Epithelial cell of proximal tubule (primary cell): ENCODE data around the gene MAS1L. TPM values are rescaled to one million over a fixed set of nuclear protein-coding genes. Genes with fewer than 3 reads are reported as not detected.

ENCODE experiments used
- DNase-seq: peaks from one replicate; pipeline ENCODE4 v3.0.0-alpha.2; 2011; ENCODE audit warnings: low read depth
- H3K4me3 ChIP-seq: 2 replicates; pipeline ENCODE4 v1.5.1; 2011; ENCODE audit warnings: low read depth, mild to moderate bottlenecking, low read length
- total RNA-seq: library from RNA; depleted of rRNA; stranded (reverse); fragments of >200 nt; gene quantifications from 2 replicates; pipeline ENCODE4 v1.2.3, GENCODE V29; 2015
- TF ChIP-seq, protein P1 (sequence below): conservative IDR thresholded peaks from 2 replicates; pipeline ENCODE4 v1.5.1; 2012; ENCODE audit warnings: low read depth, mild to moderate bottlenecking, low read length

MAS1L gene
- total RNA-seq, 1 donor from 2014 or later = not detected

DNA sequence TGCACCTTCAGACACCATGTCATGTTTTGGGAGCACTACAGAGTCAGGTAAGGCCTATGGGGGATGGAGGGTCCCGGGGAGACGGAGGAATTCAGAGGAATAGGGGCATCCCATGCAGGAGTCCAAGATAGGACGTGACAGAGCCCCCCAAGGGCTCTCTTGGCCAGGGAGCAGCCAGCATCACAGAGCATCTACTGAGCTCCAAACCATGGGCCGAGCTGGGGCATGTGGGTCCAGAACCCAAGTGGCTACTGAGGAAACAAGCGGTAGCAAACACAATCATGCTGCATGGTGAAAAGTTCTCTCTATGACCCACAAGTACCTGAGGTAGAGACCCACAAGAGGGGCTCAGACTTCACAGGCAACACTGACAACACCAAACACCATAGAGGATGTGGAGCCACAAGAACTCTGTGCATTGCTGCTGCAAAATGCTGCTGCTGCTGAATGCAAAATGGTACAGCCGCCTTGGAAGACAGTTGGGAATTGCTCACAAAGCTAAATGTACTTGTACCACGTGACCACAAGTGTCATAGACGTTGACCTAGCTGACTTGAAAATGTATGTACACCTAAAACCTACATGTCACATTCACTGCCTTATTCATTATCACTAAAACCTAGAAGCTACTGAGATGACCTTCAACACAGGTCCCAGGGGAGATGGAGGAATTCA is 33.4 kb upstream of the MAS1L start:
- no peak overlapping the region for H3K4me3 ChIP-seq
- DNase-seq = no peak
- TF ChIP-seq, protein P1, sequence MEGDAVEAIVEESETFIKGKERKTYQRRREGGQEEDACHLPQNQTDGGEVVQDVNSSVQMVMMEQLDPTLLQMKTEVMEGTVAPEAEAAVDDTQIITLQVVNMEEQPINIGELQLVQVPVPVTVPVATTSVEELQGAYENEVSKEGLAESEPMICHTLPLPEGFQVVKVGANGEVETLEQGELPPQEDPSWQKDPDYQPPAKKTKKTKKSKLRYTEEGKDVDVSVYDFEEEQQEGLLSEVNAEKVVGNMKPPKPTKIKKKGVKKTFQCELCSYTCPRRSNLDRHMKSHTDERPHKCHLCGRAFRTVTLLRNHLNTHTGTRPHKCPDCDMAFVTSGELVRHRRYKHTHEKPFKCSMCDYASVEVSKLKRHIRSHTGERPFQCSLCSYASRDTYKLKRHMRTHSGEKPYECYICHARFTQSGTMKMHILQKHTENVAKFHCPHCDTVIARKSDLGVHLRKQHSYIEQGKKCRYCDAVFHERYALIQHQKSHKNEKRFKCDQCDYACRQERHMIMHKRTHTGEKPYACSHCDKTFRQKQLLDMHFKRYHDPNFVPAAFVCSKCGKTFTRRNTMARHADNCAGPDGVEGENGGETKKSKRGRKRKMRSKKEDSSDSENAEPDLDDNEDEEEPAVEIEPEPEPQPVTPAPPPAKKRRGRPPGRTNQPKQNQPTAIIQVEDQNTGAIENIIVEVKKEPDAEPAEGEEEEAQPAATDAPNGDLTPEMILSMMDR = no peak

DNA sequence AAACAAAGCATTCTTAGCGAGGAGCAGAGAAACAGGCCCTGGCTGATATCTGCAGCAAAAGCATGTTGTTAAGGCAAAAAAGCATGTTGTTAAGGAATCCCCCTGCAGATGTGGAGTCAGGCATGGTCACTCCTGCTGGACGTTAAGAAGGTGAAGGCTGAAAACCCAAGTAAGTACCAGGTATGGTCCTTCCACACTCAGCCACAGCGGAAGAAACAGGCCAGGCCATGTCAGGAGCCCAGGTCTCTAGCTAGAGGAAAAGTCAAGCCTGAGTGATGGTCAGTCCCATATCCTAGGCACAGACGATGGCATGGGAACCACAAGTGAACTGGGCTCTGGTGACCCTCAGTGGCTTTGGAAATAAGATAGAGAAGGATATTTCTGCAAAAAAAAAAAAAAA is 32.5 kb upstream of the MAS1L start:
- TF ChIP-seq, protein P1 = no peak
- H3K4me3 ChIP-seq = no peak overlapping the region
- DNase-seq = no peak

DNA sequence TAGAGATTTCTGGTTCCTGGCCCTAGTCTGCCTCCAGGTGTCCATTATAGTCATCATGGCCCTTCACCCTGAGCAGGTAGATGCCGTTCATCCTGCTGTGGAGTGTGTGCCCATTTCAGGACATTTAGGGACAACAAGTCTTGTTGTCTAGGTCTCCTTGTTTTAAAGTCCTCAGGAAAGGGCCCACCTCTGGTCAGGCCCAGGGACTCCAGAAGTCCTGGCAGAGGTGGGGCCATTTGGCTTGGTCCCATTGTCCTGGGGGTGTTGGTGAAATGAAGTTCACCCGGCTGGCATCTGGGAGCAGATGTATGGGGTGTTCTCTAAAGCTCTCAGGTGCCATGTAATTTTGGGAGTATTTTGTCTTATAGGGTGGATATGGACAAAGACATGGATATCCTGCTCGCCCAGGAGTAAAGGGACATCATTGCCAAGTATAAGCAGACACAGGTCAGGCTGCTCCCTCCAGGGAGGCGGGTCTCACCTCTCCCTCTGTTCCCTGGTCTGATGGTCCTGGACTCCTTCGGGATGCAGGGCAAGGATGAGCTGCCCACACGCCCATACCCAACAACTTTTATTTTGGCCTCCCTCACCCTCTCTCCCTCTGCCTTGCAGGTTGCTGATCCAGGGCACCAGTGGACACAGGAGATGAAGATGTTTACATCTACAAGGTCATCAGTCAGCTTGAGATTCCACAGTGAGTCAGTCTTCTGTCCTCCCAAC is 31.7 kb upstream of the MAS1L start:
- TF ChIP-seq, protein P1 = no peak
- H3K4me3 ChIP-seq = no peak overlapping the region
- DNase-seq = no peak

DNA sequence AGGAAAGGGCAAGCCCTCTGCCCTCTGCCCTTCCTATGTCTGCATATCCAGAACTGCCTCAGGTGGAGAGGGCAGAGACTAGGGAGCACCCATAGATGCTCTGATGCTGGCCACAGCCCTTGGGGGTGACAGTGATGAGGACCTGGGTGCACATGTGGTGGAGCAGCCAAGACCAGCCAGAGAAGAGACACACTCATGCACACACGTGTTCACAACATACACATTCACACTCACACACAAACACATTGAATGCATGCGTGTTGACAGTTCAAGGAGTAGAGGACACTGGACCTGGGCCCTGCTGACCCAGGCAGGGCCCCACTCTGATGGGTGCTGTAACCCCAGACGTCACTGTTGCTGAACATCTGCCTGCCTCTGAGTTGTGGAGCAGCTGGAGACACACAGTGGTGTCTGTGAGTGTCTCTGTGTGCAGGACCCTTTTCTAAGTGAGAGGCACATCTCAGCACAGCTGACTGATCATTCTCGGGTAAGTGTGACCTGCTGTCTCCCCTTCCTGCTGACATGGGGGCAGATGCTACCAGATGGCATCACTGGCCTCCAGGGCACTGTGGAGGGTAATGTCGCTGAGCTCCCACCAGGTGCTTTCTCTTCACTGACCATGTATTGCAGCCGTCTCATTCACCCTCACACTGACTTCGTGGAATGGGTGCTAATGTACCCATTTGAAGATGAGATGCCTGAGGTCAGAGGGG is 30.1 kb upstream of the MAS1L start:
- no peak overlapping the region for H3K4me3 ChIP-seq
- TF ChIP-seq, protein P1 = no peak
- no peak for DNase-seq

DNA sequence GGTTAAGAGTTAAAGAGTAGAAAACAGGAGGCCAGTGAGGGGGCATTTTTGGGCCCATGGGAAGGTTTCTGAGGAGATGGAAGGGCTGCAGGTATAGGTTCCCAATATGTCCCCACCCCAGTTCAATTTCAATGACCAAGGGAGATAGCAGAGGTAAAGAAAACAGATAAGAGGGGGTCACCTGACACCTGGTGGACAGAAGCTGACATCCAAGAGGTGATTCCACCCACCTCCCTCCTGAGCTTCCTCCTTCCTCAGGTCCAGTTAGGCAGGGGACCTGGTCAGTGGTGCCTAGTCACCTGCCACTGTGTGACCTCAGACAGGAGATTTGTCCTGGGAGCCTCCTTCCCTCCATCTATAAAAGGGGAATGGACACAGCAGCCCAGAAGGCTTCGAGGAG is 29.5 kb upstream of the MAS1L start:
- TF ChIP-seq, protein P1 = no peak
- no peak for DNase-seq
- no peak overlapping the region for H3K4me3 ChIP-seq

DNA sequence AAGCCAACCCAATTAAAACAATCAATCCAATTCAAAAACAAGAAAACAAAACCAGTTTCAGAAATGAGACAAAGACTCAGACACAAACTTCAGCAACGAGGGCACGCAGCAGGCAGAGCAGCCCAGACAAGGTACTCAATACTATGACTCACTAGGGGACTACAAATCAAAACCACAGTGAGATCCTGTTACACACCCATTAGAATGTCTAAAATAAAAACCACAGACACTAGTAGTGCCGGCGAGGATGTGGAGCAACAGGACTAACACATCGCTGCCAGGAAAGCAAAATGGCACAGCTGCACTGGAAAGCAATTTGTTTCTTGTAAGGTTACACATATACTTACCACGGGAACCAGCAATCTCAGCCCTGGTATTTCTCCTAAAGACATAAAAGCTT is 28.4 kb upstream of the MAS1L start:
- DNase-seq = no peak
- TF ChIP-seq, protein P1 = no peak
- no peak overlapping the region for H3K4me3 ChIP-seq
